ENCODE data around the gene SLIT3. TPM values are rescaled to one million over a fixed set of nuclear protein-coding genes. Genes with fewer than 3 reads are reported as not detected.

SLIT3 gene
- total RNA-seq, result 0.64 and 0.66 TPM in 2 replicates

DNA sequence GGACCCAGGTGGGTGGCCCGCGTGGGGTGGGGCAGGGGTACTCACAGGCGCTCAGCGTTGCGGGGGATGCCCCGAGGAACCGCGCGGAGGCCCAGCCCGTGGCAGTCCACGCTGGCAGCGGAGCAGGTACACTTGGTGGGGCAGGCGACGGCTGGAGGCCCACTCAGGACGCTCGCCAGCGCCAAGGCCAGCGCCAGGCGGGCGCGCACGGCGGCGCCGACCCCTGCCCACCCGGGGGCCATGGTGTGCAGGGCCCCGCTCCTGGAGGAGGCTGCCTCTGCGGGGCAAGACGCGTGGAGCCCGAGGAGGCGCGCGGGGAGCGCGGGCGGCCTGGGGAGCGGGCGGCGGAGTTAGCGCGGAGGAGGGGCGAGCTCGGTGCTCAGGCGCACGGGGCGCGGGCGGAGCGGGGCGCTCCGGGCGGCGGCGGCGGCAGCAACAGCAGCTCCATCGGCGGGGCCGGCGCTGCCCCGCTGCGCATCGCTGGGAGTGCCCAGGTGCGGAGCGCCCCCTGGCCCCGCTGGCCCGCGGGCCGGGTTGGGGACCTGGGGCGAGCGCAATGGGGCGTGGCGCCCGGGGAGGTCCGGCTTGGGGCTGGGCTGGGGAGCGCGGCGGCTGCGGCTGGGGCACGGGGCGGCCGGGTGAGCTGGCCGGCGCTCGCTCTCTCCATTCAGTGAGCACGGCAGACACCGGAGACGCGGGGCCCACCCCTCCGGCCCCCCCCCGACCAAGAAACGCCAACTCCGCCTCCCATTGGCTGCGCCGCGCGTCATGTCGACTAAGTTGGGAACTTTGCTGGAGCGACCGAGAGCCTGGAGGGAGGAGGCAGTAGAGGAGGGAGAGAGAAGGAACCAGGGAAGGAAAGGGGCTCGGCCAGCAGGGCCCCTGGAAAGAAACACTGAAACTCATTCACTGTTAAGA lies at the start of gene SLIT3:
TSS of gene SLIT3 (minus strand) at position 672 of the 918 bp plus-strand sequence. CDS start at position 242, 430 bp downstream.
- intact Hi-C loops (cut with micrococcal nuclease), result loop anchor here (5.0 kb wide), 1 partner anchor 313 kb away; no protein-coding TSS in a partner anchor

DNA sequence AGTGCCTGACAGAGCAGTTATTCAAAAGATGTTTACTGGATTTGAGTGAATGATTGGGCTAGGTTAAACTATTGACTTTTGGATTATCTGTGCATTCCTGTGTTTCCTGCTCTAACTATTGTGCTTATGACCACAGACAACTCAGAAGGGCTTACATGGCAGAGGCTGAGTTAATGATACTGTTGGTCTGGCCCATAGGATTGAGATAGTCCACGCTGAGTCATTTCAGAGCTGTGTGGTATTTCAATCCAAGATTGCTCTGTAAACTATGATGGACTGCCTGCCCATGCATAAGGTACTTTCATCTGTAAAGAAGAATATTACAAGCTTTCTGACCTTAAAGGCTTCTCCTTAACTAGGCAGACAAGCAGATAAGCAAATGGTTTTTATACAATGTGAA lies 49.1 kb upstream of the SLIT3 start:
- intact Hi-C loops (cut with micrococcal nuclease), result no loop called here

DNA sequence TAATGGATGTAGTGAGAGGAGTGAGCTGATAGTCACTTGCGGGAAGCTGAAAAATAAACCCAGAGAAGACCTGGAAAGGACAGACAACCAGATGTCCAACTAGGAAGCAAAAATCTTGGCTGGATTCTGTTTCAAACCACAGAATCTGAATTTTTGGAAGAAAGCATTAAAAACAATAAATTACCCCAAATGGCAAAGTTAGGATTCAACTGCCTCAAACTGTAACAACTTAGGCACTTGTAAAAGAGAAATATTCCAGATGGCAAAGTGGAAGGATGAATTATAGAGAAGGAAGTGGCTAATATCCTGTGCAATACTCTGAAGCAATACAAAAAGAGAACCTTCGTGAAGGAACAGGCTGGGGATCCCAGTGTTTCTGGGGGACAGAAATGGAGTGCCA lies 46.8 kb upstream of the SLIT3 start:
- intact Hi-C loops (cut with micrococcal nuclease), result no loop called here

DNA sequence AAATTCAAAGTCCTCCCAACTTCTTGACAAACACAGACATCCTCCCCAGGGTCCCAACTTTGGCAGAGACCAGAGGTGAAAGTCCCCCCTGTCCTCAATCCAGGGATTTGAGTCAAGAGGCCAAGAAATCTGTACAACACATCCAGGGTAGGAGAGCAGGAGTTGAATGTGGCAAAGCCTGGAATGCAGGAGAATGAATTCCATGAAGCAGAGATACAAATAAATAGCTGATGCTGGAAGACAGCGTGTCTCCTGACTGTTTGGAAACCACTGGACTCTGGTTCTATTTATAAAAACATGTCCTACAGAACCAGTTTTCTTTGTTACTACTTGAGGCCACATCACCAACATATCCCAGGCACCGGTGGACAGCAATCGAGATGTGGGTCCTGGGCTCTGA lies 43.7 kb upstream of the SLIT3 start:
- intact Hi-C loops (cut with micrococcal nuclease), result no loop called here

DNA sequence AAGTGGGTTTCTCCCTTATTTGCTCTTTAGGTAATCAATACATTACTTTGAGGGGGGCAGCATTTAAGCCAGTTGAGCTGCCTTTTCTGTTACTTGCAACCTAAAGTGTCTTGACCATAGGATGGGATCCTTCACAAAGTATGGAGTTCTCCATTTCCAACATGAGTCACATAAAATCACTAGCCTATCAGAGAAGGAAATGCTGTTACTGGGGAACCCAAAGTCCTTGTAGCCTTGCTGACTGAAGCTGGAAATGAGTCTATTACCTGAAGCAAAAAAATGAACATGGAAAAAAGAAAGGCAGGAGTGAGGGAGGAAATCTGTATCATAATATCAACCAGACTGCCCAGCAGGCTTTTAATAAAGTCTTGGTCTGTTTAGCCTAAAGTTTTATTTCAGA lies 42.8 kb upstream of the SLIT3 start:
- intact Hi-C loops (cut with micrococcal nuclease), result no loop called here

DNA sequence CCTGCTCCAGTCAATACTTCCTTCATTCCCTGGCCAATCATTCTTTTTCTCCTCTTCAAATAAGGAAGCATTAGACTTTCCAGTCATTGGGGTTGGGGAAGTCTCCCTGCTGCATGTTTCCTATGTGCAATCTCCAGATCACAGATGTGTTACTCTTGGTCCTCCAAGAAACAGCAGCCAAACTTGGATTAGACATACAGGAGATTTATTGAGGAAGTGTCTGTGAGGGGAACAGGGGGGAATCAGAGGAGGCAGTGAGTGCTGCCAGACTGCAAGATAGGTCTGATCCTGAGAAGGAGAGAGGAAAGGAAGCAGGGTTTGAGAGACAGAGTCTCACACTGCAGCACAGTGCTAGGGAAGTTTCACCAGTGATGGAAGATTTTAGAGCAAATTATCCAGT lies 40.6 kb upstream of the SLIT3 start:
- intact Hi-C loops (cut with micrococcal nuclease), result no loop called here

DNA sequence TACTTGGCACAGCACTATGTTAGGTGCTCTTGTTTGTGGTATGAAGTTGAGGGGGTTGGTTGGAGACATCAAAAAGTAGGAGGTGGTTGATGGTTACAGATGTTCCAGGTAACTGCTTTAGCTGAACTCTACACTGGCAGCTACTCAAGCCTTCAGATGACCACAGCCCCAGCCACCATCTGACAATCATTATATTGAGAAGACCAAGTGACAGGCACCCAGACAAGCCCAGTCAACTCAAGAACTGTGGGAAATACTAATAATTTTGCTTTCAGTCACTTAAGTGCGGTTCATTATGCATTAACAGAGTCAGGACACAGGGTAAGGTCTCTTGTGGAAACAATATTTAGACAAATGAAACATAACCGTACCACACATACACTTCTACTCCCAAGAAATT lies 38.9 kb upstream of the SLIT3 start:
- intact Hi-C loops (cut with micrococcal nuclease), result no loop called here

DNA sequence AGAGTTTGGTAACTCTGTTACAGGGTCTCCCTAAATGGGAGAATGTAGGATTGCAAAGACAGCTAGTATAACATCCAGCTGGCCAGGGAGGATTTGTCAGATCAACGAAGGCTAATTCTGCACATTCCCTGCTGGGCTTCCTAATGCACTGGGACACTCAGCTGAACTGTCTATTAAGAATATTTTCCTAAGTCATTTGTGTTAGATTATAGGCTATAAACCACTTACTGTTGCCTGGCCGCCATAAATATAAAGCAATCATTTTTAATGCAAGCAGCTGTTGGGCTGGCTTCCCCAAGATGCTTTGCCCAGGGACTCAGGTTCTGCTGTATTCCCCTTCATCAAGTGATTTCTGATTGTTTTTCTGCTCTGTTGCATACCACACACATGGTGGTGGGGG lies 35.3 kb upstream of the SLIT3 start:
- intact Hi-C loops (cut with micrococcal nuclease), result no loop called here

DNA sequence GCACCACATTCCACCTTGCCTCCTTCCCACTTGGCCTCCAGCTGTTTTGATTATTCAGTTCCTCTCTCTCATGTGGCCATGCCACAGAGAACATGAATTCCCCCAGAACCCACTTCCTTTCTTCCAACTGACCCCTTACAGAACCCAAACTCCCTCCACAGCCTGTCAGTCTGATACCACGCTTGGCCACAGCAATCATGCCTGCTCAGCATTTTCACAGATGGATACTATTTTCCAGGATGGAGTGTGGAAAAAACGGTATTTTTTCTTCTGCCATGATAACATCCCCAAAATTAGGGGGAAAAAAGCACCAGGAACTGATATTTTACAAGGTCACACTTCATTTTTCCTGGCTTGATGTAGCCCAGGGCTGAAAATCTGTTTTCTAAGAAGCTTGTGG lies 34.9 kb upstream of the SLIT3 start:
- intact Hi-C loops (cut with micrococcal nuclease), result no loop called here

DNA sequence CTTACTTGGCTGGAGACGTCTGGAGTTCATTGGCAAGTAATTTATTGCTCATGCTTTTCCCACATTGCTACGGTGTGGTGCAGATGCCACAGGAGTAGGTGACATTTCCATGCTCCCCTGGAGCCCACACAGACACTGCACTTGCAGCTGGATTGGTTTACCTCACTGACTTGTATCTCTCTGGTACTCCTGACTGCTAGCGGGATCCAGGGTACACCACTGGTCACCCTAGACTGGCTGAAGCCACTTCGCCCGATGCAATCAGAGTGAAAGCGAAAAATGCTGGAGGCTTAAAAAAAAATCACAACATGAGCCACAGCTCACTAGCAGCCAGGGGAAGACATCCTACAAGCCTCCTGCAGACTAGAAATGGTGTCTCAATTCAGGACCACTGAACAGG lies 32.6 kb upstream of the SLIT3 start:
- intact Hi-C loops (cut with micrococcal nuclease), result no loop called here

DNA sequence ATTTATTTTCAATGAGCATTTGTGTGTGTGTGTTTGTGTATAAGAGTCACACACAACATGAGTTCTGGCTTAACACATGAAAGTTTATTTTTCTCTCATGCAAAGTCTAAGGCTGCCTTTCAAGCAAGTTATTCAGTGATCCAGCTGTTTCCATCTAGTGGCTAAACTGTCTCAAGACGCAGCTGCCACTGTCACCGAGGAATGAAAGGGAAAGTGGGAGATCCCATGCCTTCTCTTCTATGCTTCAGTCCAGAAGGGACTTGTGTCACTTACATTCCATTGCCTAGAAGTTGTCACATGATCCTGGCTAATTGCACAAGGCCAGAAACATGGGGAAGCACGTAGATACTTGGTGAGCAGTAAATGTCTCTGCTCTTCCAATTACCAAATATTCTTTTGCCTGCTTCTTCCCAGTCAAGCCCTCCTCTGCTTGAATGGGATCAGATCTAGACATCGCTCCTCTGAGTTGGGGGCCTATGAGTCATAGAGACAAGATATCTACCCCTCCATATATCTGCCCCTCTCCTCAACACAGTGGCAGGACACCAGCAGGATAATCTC lies 30.4 kb upstream of the SLIT3 start:
- intact Hi-C loops (cut with micrococcal nuclease), result no loop called here

DNA sequence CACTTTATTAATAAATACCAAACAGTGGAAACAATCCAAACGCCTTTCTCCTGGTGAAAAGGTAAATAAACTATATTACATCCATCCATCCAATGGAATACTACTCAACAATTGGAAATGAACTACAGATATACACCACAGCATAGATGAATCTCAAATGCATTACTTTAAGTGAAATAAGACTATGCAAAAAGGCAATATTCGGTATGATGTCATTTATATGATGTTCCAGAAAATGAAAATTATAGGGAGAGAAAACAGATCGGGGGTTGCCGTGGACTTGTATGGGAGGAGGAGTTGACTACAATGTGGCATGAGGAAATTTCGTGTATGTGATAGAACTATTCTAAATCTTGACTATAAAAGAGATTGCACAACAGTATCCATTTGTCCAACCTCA lies 27.5 kb upstream of the SLIT3 start:
- intact Hi-C loops (cut with micrococcal nuclease), result no loop called here

DNA sequence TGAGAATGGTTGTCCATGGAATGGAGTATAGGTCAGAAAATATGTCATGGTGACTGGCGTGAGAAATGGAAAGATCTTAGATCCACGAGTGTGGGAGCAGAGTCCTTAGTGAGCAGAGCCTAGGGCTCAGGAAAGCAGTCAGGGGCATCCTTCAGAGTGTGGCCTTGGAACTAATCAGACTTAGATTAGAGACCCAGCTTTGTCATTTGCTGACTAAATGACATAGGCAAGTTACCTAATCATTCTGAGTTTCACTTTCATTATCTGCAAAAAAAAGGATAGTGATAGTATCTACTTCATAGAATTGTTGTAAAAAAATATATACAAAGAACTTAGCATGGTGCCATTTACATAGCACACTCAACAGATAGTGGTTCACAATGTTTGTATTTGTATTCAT lies 24.3 kb upstream of the SLIT3 start:
- intact Hi-C loops (cut with micrococcal nuclease), result no loop called here

DNA sequence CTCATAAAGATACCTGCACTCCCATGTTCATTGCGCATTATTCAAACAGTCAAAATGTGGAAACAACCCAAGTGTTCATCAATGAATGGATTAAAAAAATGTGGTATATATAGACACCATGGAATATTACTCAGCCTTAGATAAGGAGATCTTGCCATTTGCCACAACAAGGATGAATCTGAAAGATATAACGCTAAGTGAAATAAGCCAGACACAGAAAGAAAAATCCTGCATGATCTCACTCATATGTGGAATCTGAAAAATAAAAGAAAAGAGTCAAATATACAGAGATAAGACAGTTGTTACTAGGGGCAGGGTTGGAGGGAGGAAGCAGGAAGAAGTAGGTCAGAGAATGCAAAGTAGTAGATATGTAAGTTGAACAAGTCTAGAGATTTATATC lies 17.6 kb upstream of the SLIT3 start:
- intact Hi-C loops (cut with micrococcal nuclease), result no loop called here

DNA sequence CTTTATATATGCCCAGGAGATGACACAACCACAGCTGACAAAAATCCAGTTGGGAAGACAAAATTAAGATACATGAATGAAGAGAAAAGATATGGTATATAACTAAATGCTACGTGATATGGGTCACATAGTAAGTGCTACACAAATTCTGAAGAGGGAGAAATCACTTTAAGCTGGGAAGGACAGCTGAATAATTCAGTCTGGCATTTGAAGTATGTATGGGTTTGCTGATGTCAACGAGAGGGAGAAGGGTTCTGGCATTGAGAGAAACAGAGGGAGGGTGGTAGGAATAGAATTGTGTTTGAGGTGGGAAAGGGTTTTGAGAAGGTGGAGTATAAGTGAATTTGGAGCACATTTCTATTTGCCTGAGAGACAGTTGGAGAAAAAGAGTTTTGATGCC lies 6.7 kb upstream of the SLIT3 start:
- intact Hi-C loops (cut with micrococcal nuclease), result no loop called here

DNA sequence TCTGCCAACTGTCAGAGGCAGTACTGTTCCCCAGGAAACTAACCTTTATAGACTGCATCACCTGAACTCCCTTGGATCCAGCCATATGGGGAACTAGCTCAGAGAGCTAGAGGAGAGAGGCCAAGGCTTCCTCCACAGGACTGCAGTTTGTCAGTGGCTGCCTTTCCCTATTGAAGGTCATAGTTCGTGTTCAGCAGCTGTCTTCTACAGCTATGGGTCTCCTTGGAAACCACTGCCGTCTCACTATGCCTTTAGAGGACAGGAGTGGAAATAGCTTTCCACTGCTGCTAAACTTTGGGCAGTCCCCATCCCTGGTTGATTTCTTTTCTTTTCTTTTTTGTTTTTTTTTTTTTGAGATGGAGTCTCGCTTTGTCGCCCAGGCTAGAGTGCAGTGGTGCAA lies 4.4 kb upstream of the SLIT3 start:
- intact Hi-C loops (cut with micrococcal nuclease), result no loop called here

DNA sequence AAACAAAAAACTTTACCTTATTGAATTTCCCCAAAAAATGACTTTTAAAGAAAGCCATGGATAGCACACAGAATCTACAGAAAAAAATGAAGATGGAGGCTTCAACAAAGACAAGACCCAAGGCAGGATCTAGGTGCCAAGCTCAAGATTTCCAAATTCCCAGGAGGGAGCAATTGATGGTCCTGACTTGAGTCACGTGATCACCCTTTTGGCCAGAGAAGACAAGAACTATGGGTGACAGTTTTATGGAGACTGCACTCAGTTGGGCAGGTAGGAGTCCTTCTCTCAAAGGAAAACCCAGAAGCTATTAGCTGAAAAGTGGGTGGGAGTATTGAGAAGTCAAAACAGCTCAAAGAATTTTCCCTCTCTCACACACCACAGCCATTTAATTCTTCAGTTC lies 3.2 kb upstream of the SLIT3 start:
- intact Hi-C loops (cut with micrococcal nuclease), result loop anchor here (5.0 kb wide), 1 partner anchor 317 kb away; no protein-coding TSS in a partner anchor

DNA sequence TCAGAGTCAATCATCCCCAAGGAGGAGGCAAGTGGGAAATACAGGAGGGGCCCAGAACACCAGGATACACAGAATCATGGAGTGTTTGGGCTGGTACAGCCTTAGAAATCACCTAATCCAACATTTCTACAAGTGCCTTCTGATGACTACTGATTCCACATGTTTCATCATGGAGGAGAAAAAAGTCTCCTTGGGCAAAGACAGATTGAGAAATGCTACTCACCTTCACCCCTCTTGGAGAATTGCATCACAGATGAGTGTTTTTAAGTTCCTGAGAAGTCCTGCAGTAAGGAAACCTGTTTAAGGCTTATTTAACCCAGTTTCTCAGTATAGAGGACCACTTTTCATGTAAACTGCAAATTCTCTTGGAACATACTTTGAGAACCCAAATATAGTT lies 2.2 kb upstream of the SLIT3 start:
- intact Hi-C loops (cut with micrococcal nuclease), result loop anchor here (5.0 kb wide), 1 partner anchor 316 kb away; no protein-coding TSS in a partner anchor

DNA sequence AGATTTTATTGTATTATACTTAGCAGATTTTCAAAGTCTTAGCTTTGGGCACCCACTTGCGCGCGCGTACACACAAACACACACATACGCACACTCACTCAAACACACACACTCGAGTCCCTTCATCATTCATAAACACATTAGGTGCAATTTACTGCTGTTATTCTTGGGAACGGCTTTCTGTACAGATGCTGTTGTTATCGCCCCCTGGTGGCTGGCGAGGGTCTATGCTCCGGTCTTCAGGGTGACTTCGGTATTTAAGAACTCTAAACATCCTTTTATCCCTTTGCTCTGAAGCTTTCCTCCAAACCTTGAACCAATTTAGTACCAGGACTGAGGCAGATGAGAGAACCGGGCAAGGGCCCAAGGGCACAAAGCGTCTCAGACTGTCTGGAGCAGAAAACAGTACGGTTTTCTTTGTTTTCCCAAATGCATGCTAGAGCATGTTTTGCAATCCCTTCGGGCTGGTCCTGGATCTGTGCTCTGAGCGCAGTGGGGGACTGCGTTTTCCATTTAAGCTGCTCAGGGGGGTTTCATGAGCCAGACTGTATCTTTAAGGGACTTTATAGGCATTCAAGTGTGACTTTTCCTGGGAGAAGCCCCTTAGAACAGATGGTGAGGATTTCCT lies 1.7 kb upstream of the SLIT3 start:
- intact Hi-C loops (cut with micrococcal nuclease), result loop anchor here (1.0 to 5.0 kb wide), 4 partner anchors 279 to 623 kb away; no protein-coding TSS in a partner anchor

DNA sequence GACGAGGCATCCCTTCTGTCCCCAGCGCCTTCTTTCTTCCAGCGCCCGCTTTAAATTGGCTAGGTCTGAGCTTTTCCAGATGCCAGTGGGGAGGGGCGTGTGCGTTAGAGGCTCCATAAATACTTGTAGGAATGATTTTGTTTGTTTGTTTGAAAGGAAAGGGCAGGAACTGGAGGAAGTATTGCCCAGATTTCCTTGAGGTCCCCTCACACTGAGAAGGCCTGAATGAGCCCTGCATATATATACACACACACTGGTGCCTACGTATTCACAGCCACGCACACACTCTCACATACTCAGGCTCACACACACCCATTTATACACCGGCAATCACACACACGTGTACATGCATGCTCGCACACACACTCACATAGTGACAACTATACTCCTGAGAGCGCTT lies 1.0 kb upstream of the SLIT3 start:
- intact Hi-C loops (cut with micrococcal nuclease), result loop anchor here (1.0 to 5.0 kb wide), 4 partner anchors 279 to 623 kb away; no protein-coding TSS in a partner anchor

DNA sequence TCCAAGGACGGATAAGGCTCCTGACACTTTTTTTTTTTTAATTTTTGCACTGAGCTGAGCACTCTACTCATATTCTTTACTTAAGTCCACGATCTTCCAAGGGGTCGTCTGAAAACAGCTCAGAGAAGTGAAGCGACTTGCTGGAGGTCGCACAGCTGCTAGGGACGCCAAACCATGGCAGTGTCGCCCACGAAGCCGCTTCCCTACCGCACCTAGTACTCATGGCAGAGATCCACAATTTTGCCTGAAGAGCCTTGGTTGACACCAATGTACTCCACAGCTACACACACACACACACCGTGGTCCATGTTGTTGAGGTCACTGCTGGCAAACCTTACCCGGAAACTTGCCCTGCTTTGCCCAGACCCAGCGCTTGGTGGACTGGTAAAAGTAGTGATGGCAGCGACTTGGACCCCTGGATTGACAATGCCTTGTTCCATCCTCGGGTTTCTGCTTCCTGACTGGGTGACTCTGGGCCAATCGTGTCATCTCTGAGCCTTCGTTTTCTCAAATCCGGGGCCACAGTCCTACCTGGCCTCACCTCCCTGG lies 521 bp upstream of the SLIT3 start:
- intact Hi-C loops (cut with micrococcal nuclease), result loop anchor here (5.0 kb wide), 1 partner anchor 314 kb away; no protein-coding TSS in a partner anchor

All from T-helper 2 cell treated with Interferon-gamma antibody and Interleukin-4, amounts not matched to agents 100 ng/mL and 5 ng/mL, for 36 hours (primary cell).